HEK293T (cell line): Measurements from ENCODE around the gene SNED1.

Source experiments
- CTCF ChIA-PET: fragments of 350-600 bp; formaldehyde crosslinking; extraction: SDS; loops from one replicate; lab custom pipeline; 2021; ENCODE audit warnings: antibody characterized with exemption, inconsistent platforms; lab: Yijun Ruan, JAX
- POLR2A ChIA-PET: fragments of 350-600 bp; formaldehyde crosslinking; extraction: SDS; loops from one replicate; lab custom pipeline; 2020; ENCODE audit warnings: antibody characterized with exemption, inconsistent platforms; lab: Yijun Ruan, JAX
- DNase-seq: peaks from one replicate; pipeline ENCODE4 v3.0.0; 2012; ENCODE audit warnings: mixed read lengths; ENCODE audit errors: extremely low spot score
- ARNT ChIP-seq: fragments of 450-650 bp; IDR thresholded peaks from 2 replicates; pipeline ENCODE4 v1.6.1; 2017; ENCODE audit warnings: mild to moderate bottlenecking
- BHLHE40 ChIP-seq: fragments of 450-650 bp; IDR thresholded peaks from 2 replicates; pipeline ENCODE4 v1.6.1; 2016; ENCODE audit warnings: mild to moderate bottlenecking, moderate library complexity, borderline replicate concordance
- CTBP1 ChIP-seq: fragments of 450-650 bp; IDR thresholded peaks from 2 replicates; pipeline ENCODE4 v1.6.1; 2016; ENCODE audit warnings: borderline replicate concordance
- ELF4 ChIP-seq: fragments of 450-650 bp; IDR thresholded peaks from 2 replicates; pipeline ENCODE4 v1.6.1; 2017; ENCODE audit warnings: antibody characterized with exemption
- FOXA1 ChIP-seq: fragments of 450-650 bp; IDR thresholded peaks from 2 replicates; pipeline ENCODE4 v1.6.1; 2016; ENCODE audit warnings: mild to moderate bottlenecking
- FOXK2 ChIP-seq: fragments of 450-650 bp; IDR thresholded peaks from 2 replicates; pipeline ENCODE4 v1.6.1; 2016; ENCODE audit warnings: mild to moderate bottlenecking
- FOXM1 ChIP-seq: fragments of 450-650 bp; IDR thresholded peaks from 2 replicates; pipeline ENCODE4 v1.6.1; 2017; ENCODE audit warnings: mild to moderate bottlenecking, borderline replicate concordance
- HDGF ChIP-seq: fragments of 450-650 bp; IDR thresholded peaks from 2 replicates; pipeline ENCODE4 v1.6.1; 2017; ENCODE audit warnings: antibody characterized with exemption, borderline replicate concordance
- L3MBTL2 ChIP-seq: fragments of 450-650 bp; conservative IDR thresholded peaks from 2 replicates; pipeline ENCODE4 v1.6.1; 2016; ENCODE audit warnings: mild to moderate bottlenecking
- LEF1 ChIP-seq: fragments of 450-650 bp; IDR thresholded peaks from 2 replicates; pipeline ENCODE4 v1.6.1; 2017; ENCODE audit warnings: mild to moderate bottlenecking, borderline replicate concordance
- NFRKB ChIP-seq: fragments of 450-650 bp; IDR thresholded peaks from 2 replicates; pipeline ENCODE4 v1.6.1; 2016; ENCODE audit warnings: mild to moderate bottlenecking, moderate library complexity
- SP1 ChIP-seq: fragments of 450-650 bp; IDR thresholded peaks from 2 replicates; pipeline ENCODE4 v1.6.1; 2017
- SUZ12 ChIP-seq: fragments of 450-650 bp; IDR thresholded peaks from 2 replicates; pipeline ENCODE4 v1.6.1; 2016; ENCODE audit warnings: mild to moderate bottlenecking
- TARDBP ChIP-seq: fragments of 450-650 bp; IDR thresholded peaks from 2 replicates; pipeline ENCODE4 v1.6.1; 2016
- ZNF384 ChIP-seq: fragments of 450-650 bp; IDR thresholded peaks from 2 replicates; pipeline ENCODE4 v1.6.1; 2016
- TF ChIP-seq, protein P1 (sequence below): fragments of 450-650 bp; IDR thresholded peaks from 2 replicates; pipeline ENCODE4 v1.6.1; 2016

SNED1 gene

DNA sequence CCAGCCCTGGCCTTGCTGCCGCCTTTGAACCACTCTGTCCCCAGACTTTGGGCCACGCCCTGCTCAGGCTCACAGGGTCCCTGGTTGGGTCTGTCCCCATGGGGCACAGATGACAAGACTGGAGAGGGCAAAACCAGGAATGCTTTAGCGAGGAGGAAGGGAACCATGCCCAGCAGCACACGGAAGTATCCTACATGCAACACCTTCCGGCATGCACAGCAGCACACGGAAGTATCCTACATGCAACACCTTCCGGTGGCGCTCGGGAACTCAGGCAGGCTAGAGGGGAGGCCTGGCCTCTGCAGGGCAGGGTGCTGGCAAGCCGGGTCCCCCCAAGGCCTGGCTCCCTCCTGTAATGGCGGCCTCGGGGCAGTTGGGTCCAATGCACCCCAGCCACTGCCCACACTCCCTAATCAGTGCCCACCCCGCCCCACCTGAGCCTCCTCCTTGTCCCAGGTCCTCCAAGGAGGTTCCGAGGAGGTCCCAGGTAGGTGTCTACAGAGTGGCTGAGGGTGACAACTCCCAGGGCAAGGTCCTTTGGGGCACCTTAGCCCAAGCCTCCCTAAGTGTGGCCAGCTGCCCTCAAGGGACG lies 33.6 kb upstream of the SNED1 start:
- CTCF ChIA-PET: interaction anchor here (0.6 kb wide), 1 partner anchor 17 kb away, joined by 6 read pairs; no protein-coding TSS in a partner anchor
- POLR2A ChIA-PET: no interaction called here
- DNase-seq: no peak

DNA sequence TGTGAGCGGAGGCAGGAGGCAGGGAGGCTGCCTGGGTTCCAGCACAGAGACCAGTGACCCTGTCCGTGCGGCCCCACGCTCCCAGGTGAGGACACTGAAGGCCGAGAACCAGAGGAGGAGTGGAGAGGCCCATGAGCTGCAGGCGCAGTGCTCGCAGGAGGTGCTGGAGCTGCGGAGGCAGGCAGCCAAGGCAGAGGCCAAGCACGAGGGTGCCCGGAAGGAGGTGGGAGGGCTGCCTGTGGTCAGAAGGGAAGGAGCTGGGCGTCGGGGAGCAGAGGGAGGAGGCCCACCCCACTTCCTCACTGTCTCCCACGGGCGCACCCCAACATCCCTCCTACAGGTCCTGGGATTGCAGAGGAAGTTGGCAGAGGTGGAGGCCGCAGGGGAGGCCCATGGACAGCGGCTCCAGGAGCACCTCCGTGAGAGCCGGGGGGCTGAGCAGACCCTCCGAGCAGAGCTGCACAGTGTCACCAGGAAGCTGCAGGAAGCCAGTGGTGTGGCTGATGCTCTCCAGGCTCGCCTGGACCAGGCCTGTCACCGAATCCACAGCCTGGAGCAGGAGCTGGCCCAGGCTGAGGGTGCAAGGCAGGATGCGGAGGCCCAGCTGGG lies 33.0 kb upstream of the SNED1 start:
- no peak for DNase-seq
- POLR2A ChIA-PET: no interaction called here
- CTCF ChIA-PET: no interaction called here
- TF ChIP-seq, protein P1, sequence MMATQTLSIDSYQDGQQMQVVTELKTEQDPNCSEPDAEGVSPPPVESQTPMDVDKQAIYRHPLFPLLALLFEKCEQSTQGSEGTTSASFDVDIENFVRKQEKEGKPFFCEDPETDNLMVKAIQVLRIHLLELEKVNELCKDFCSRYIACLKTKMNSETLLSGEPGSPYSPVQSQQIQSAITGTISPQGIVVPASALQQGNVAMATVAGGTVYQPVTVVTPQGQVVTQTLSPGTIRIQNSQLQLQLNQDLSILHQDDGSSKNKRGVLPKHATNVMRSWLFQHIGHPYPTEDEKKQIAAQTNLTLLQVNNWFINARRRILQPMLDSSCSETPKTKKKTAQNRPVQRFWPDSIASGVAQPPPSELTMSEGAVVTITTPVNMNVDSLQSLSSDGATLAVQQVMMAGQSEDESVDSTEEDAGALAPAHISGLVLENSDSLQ: no peak
- TF ChIP-seq BHLHE40: no peak
- TF ChIP-seq HDGF: no peak
- no peak for TF ChIP-seq ARNT
- no peak for TF ChIP-seq SUZ12
- no peak for TF ChIP-seq CTBP1
- TF ChIP-seq ZNF384: no peak
- TF ChIP-seq NFRKB: no peak
- TF ChIP-seq SP1: no peak
- TF ChIP-seq TARDBP: no peak
- no peak for TF ChIP-seq FOXM1
- no peak for TF ChIP-seq L3MBTL2
- TF ChIP-seq LEF1: no peak
- TF ChIP-seq FOXA1: no peak
- no peak for TF ChIP-seq FOXK2
- TF ChIP-seq ELF4: no peak

More for the DNA sequence above, 33.6 kb upstream of the SNED1 start:
- TF ChIP-seq SUZ12 (no peak), FOXM1 (no peak), ELF4 (no peak), NFRKB (no peak), L3MBTL2 (no peak), BHLHE40 (no peak), HDGF (no peak), FOXA1 (no peak)
- TF ChIP-seq, protein P1: no peak

DNA sequence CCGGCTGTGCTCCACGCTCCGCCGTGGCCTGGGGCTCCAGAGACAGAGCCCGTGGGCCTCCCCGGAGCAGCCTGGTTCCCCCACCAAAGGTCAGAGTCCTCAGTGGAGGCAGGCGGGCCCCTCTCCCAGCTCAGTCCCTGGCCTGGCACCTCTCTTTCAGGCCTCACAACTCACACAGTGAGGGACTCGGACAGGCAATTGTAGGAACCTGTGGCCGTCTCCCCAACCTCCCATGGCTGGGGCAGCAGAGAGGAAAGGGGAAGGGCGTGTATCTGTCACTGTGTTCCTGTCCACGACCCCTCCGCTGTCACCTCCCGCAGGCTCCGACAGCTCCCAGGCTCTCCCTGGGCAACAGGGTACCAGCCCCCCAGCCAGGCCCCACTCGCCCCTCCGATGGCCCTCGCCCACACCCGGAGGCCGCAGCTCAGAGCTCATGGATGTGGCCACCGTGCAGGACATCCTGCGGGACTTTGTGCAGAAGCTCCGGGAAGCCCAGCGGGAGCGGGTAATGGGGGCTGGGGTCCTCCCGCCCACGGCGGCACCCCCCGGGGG lies 32.4 kb upstream of the SNED1 start:
- ChIA-PET POLR2A (no interaction called here), CTCF (no interaction called here)
- TF ChIP-seq LEF1 (no peak), ARNT (no peak), ZNF384 (no peak), NFRKB (no peak), HDGF (no peak), ELF4 (no peak), FOXA1 (no peak)
- TF ChIP-seq, protein P1: no peak

DNA sequence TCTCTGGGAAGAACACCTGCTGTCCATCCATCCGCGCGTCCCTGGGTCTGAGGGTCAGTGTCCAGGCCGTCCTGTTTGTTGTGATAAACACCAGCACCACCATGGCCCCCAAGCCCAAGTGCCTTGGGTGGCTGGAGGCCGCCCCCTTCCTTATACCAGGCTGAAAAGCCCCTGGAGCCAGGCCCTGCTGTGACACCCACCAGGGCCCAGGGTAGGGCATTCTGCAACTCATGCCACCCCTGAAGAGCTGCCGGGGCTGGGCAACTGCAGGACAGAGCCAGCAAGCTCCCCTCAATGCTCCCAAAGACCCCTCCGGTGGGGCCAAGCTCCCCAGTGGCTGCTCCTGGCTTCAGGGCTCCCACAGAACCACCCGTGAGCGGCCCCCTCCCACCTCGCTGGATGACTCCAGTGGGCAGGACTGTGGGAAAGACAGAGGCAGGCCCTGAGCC lies 31.9 kb upstream of the SNED1 start:
- TF ChIP-seq, protein P1: no peak
- TF ChIP-seq SP1: no peak
- no peak for TF ChIP-seq SUZ12
- TF ChIP-seq NFRKB: no peak
- no peak for TF ChIP-seq TARDBP
- no peak for TF ChIP-seq L3MBTL2
- no peak for TF ChIP-seq FOXK2
- no peak for TF ChIP-seq ELF4
- no peak for TF ChIP-seq ARNT
- TF ChIP-seq BHLHE40: no peak
- ChIA-PET POLR2A (no interaction called here), CTCF (no interaction called here)
- DNase-seq: no peak

More for the DNA sequence above, 32.4 kb upstream of the SNED1 start:
- no peak for DNase-seq

DNA sequence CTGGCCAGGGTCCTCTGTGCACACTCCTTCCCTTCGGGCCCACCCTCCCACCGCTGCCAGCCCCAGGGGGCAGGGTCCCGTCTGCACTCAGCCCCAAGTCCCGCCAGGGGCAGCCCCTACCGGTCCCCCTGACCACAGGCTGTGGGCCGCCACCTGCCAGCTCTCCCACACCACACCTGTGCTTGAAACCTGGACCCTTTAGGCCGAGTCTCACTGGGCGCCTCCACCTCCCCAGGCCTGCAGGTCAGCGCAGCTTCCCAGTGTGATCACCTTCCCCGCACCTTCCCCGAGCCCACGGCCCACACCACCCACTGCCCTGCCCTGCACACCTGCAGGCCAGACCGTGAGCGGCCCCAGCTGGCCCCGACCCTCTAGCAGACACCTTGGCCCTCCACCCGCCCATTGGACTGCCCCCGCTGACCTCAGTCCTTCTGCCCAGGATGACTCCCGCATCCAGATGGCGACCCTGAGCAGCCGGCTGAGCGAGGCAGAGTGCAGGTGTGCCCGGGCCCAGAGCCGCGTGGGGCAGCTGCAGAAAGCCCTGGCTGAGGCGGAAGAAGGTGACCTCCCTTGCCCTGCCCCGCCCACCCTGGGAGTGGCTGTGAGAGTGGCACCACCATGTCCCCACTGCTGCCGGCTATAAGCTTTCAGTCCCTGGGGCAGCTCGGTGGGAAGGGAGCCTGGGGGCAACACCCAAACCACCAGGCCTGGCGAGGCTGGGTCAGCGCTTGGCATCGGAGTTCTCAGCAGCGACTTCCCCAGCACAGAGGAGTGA lies 31.3 kb upstream of the SNED1 start:
- ChIA-PET POLR2A (no interaction called here), CTCF (no interaction called here)
- TF ChIP-seq SP1 (no peak), BHLHE40 (no peak), ELF4 (no peak), LEF1 (no peak), FOXA1 (no peak), TARDBP (no peak), L3MBTL2 (no peak), ZNF384 (no peak), FOXK2 (no peak), ARNT (no peak), NFRKB (no peak)
- TF ChIP-seq, protein P1: no peak
- no peak for DNase-seq
